Renal pelvis (tissue), 4 donors: ENCODE measurements around the gene SLC45A2. TPM values are rescaled to one million over a fixed set of nuclear protein-coding genes. Genes with fewer than 3 reads are reported as not detected.

Experiments used
- DNase-seq: peaks from one replicate; pipeline ENCODE4 v3.0.0-alpha.2; 2013
- polyA plus RNA-seq, 3 donors: library from polyadenylated mRNA; unstranded; fragments of 120-200 nt; gene quantifications; one replicate each; pipeline ENCODE4 v1.2.1, GENCODE V29; 2013; ENCODE audit not compliant: insufficient read length in 3 of 3

SLC45A2 gene
- polyA plus RNA-seq, 3 donors = 0.50 to 1.1 (median 0.96) TPM

DNA sequence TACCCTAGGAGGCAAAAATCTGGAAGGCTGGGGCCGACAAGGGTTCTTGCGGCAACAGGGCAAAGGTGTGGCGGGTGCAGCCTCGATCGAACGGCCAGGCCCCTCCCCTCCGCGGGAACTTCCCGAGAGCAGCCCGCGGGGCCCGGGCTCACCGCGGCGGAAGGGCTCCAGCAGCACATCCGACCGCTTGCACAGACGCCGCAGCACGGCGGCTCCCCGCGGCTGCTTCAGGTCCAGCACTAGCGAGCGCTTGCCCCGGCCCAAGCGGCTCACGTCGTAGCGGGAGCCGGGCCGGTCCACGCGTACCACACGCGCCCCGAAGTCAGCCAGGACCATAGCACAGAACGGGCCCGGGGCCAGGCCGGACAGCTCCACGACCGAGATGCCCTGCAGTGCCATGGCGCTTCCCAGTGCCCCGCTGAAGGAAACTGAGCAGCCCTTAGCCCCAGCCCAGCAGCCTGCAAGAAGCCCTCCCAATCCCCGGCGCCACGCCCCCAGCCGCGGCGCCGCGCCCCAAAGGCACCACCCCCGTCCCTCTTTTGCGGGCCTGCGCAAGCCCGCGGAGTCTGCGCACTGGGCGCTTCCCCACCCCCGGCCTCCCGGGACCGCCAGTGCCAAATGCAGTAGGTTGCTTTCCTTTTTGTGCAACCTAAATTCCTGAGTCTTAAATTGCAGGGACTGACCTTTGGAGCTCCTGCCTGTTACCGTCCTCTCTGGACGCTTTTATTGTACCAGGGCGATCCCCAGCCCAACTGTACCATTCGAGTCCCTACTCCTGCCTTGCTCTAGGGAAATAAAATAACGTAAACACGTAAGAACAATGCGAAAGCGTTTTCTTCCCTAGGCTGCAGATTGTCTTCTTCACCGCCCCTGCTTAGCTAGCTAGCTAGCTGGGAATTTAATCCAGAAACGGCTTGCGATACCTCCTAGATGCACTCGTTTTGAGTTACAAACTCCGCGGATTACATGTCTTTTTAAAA lies 23.4 kb upstream of the SLC45A2 start, which contains the start of gene AMACR:
Gene AMACR (minus strand): TSS at position 430 of the 980 bp plus-strand sequence. CDS start 31 bp downstream, at position 399.
- peak; percentile 95 for DNase-seq

GRCh38 chr5:34007201-34007620 lies 22.7 kb upstream of the SLC45A2 start:
- no peak for DNase-seq

DNA sequence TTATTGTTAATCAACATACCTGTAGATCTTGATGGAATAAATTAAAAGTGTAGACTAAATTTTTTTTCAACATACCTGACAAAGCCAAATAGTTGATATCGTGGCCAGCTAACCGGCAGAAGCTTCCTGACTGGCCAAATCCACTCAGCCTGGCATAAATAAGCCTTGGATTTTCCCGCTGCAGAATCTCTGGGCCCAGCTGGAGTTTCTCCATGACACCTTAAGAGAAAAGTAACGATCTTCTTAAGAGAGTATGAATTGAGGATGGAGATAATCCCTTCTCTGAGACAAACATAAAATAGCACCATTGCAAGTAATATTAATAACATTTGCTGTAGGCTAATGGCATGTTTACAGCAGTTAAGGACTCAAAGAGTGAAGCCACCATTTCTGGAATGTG lies 21.2 kb upstream of the SLC45A2 start:
- no peak for DNase-seq

- DNase-seq = no peak
Measured at GRCh38 chr5:34005211-34005610, 20.7 kb upstream of the SLC45A2 start.

- no peak for DNase-seq
Measured at GRCh38 chr5:34003941-34004340, 19.4 kb upstream of the SLC45A2 start.

- DNase-seq = no peak
Measured at GRCh38 chr5:34002629-34003328, 18.3 kb upstream of the SLC45A2 start.

GRCh38 chr5:34001241-34001841 lies 16.8 kb upstream of the SLC45A2 start:
- peak; percentile 50 for DNase-seq

DNA sequence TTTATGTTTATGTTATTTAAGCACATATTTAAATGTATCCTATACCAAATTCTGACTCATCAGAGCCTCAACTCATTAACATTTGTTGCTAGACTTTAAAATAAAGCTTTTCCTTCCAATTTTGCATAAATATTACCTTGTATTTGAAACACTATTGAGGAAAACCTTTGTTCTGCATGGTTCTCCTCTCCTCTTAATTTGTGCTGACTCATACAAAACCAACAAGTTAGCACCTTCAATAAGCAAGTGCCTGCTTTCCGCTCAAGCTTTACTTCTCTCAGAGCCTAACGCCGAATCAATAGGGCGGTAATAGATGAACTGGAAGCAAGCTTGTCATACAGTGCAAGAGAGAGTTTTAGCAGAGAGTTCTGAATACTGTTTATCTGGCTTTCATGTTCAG lies 15.5 kb upstream of the SLC45A2 start:
- no peak for DNase-seq

GRCh38 chr5:33997331-33997983 lies 13.0 kb upstream of the SLC45A2 start:
- peak; percentile 61 for DNase-seq

GRCh38 chr5:33995865-33996264 lies 11.4 kb upstream of the SLC45A2 start:
- DNase-seq = no peak

DNA sequence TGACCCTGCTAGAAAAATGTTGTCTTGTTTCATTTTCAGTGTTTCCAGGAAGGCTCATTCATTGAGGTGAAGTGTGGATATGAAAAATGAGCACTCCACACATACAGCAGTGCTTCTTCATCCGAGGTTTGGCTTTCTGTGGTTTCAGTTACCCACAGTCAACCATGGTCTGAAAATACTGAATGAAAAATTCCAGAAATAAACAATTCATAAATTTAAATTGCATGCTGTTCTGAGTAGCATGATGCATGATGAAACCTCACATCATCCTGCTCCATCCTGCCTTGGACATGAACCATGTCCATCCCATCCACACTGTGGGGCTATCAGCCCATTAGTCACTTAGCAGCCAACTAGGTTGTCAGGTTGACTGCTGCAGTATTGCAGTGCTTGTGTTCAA lies 10.4 kb upstream of the SLC45A2 start:
- no peak for DNase-seq

DNA sequence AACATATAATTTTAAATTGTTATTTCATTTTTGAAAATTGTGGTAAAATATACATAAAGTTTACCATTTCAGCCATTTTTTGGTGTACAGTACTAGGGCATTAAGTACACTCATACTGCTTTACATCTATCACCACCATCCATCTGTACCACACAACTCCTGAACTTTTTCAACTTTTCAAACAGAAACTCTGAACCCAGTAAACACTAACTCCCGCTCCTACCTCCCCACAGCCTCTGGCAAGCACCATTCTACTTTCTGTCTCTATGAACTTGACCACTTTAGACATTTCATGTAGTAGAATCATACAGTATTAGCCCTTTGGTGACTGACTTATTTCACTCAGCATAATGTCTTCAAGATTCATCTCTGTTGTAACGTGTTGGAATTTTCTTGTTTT lies 8.4 kb upstream of the SLC45A2 start:
- DNase-seq = no peak

DNA sequence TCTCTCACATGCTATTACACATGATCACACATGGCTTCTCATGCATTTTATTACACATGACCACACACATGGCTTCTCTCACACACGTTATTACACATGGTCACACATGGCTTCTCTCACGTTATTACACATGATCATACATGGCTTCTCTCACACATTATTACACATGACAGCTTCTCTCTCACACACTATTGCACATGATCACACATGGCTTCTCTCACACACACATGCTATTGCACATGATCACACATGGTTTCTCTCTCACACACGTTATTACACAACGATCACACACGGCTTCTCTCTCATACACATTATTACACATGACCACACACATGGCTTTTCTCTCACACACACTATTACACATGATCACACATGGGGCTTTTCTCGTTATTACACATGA lies 954 bp upstream of the SLC45A2 start:
- DNase-seq = no peak

- no peak for DNase-seq
Measured at GRCh38 chr5:33984178-33984577, 315 bp downstream of the SLC45A2 start.

DNA sequence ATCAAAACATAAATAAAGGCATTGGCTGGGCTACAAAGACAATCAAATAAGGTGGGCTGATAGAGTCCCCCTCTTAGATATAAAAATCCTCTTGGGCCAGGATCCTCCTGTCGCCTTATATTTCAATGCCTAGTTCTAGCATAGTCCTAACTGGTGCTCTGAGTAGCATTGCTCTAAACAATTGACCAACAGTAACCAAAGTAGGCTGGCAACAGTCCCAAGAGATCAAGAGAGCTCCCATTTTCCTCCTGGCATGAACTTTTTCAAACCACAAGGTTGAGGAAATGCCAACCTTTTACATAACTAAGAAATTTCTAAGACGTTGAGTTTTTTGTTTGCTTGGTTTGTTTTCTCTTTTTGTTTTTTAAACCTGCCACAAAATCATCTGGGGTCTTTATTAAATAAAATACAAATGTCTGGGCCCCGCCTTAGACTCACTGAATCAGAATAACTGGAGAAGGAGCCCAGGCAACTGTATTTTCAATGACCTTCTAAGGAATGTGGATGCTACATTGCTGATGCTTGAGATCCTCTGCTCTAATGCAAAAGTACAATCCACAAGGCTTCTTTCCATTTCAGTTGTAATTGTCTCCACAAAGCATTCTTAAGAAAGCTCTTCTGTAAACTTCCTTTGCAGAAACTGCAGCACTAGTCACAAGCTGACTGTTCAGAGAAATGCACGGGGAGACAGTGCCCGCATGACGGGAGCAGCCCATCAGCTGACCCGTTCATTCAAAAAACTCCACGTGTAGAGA lies 2.9 kb downstream of the SLC45A2 start:
- DNase-seq = no peak

- DNase-seq = no peak
Measured at GRCh38 chr5:33980030-33980429, 4.5 kb downstream of the SLC45A2 start.

DNA sequence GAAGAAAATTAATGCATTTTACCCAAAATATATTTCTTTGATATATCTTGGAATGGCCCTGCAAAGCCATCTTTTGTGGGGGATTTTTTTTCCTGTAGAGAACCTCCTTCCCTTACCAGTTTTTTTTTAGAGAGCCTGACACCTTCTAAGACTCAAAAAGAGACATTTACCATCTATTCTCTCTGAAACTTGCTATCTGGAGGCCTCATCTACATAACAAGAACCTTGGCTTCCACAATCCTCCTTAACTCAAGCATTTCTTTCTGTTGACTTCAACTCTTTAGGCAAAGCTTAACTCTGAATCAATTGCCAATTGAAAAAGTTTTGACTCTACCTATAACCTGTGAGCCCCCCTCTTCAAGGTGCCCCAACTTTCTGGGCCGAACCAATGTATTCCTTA lies 6.2 kb downstream of the SLC45A2 start:
- DNase-seq = no peak

- DNase-seq = no peak
Measured at GRCh38 chr5:33976307-33976706, 8.2 kb downstream of the SLC45A2 start.

- DNase-seq = peak; percentile 43
Measured at GRCh38 chr5:33975852-33976251, 8.6 kb downstream of the SLC45A2 start.

DNA sequence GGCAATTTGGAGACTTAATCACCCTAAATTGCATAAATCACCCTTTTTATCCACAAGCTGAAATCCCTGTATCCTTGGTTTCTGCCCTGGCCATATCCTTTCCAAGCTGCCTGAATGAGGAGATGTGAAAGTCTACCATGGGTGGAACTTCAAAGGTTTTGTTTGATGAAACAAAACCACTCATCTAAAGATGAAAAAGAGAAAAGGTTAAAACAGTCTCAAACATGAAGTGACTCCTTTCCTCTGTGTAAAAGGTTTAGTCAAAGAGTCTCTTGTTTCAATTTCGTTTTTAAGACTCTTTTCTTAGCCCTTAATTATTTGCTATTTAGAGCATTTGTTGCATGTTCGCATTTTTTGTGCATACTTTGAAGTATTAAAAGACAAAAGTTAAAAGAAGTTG lies 11.2 kb downstream of the SLC45A2 start:
- no peak for DNase-seq
